ENCODE measurements around the gene FAF1. TPM values are rescaled to one million over a fixed set of nuclear protein-coding genes. Genes with fewer than 3 reads are reported as not detected.

Gene FAF1
- total RNA-seq, 1 experiment from 2014 or later, result 73.2 TPM

DNA sequence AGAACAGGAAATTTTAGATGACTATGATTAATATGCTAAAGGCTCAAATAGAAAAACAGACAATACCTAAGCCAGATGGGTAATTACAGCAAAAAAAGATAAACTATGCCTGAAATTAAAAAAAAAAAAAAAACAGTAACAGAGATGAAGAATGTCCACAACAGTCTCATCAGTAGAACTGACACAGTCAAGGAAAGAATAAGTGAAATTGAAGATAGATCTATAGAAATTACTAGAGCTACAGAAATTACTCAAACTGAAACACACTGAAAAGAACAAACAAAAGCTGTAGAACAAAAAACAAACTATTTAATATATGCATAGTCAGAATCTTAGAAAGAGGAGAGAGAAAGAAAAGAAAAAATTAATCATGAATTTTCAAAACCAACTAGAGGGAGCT, 112.8 kb downstream of the FAF1 start:
- H3K4me1 ChIP-seq (ENCODE audit: control insufficient read depth in 1 of 2, insufficient read depth in 2 of 2, low read length in 2 of 2), result no peaks in the 10 kb centered on the region
- H3K9ac ChIP-seq (ENCODE audit: low read length), result no peak overlapping the region
- RAD21 ChIA-PET (ENCODE audit: low non-redundant PET in 1 of 2, low total read pairs in 2 of 2, uncharacterized antibody in 2 of 2, unreplicated experiment in 2 of 2), result no interaction called here
- H2AFZ ChIP-seq (ENCODE audit: low read depth, low read length, poor library complexity, severe bottlenecking), result no peak overlapping the region
- TF ChIP-seq YY1 (IDR thresholded peaks at IDR 0.05; ENCODE audit: extremely low read depth, insufficient replicate concordance, low read depth, low read length), result no peak
- TF ChIP-seq ZNF274 (IDR thresholded peaks at IDR 0.05; ENCODE audit: low read depth, low read length), result no peak
- TF ChIP-seq CEBPB (IDR thresholded peaks at IDR 0.05; ENCODE audit: low read depth), result no peak
- TF ChIP-seq SP1 (IDR thresholded peaks at IDR 0.05; ENCODE audit: low read depth), result no peak
- no peak for TF ChIP-seq EZH2 (IDR thresholded peaks at IDR 0.05)
- TF ChIP-seq, protein P1, sequence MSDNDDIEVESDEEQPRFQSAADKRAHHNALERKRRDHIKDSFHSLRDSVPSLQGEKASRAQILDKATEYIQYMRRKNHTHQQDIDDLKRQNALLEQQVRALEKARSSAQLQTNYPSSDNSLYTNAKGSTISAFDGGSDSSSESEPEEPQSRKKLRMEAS (IDR thresholded peaks at IDR 0.05), result no peak
- TF ChIP-seq POLR2AphosphoS5 (IDR thresholded peaks at IDR 0.05; ENCODE audit: low read depth, low read length), result no peak
- no peak for TF ChIP-seq ELF1 (IDR thresholded peaks at IDR 0.05; ENCODE audit: borderline replicate concordance, low read depth)
- no peak for TF ChIP-seq SRF (IDR thresholded peaks at IDR 0.05; ENCODE audit: low read depth)
- TF ChIP-seq, protein P2, sequence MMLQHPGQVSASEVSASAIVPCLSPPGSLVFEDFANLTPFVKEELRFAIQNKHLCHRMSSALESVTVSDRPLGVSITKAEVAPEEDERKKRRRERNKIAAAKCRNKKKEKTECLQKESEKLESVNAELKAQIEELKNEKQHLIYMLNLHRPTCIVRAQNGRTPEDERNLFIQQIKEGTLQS (IDR thresholded peaks at IDR 0.05), result no peak
- no peaks in the 10 kb centered on the region for H3K9me3 ChIP-seq (ENCODE audit: control insufficient read depth in 1 of 2, insufficient read depth in 1 of 2, low read depth in 1 of 2, low read length in 2 of 2)
- no peak overlapping the region for H3K27ac ChIP-seq (ENCODE audit: low read depth, low read length)
- H3K36me3 ChIP-seq (ENCODE audit: control insufficient read depth in 1 of 2, insufficient read depth in 2 of 2, low read length in 2 of 2), result no peaks in the 10 kb centered on the region
- no peak overlapping the region for H3K4me3 ChIP-seq (replicated peaks in 1 of 2; ENCODE audit: low read depth in 1 of 2, low read length in 2 of 2)
- H3K9me2 ChIP-seq (ENCODE audit: insufficient read depth), result no peaks in the 10 kb centered on the region
- no peaks in the 10 kb centered on the region for H3K27me3 ChIP-seq (ENCODE audit: insufficient read depth, low read length)
- H3K4me2 ChIP-seq (ENCODE audit: low read length), result no peak overlapping the region
- peaks cover 4% of the 10 kb centered on the region; the same call in 1 of the 2 replicates for H4K20me1 ChIP-seq (ENCODE audit: insufficient read depth)
- DNase-seq (ENCODE audit: low read depth, low spot score) (no peak), ATAC-seq (no peak)
- no TSS peak for BruUV-seq (replicated peaks)
- intact Hi-C loops (cut with micrococcal nuclease), result no loop called here
- H3K79me2 ChIP-seq (ENCODE audit: insufficient read depth, low read length), result peaks cover 68% of the 10 kb centered on the region
- CTCF ChIA-PET, result no interaction called here
- POLR2A ChIA-PET, result no interaction called here

- ATAC-seq, result no peak
- intact Hi-C loops (cut with micrococcal nuclease), result no loop called here
- POLR2A ChIA-PET, result no interaction called here
- TF ChIP-seq JUND (IDR thresholded peaks at IDR 0.05) (no peak), FOSL1 (IDR thresholded peaks at IDR 0.05; ENCODE audit: low read depth) (no peak), SP1 (IDR thresholded peaks at IDR 0.05; ENCODE audit: low read depth) (no peak), CBX3 (IDR thresholded peaks at IDR 0.05; ENCODE audit: low read depth) (no peak), TCF7L2 (IDR thresholded peaks at IDR 0.05; ENCODE audit: borderline replicate concordance, extremely low read depth, insufficient read depth, insufficient read length) (no peak), EZH2phosphoT487 (IDR thresholded peaks at IDR 0.05; ENCODE audit: borderline replicate concordance) (no peak), ELF1 (IDR thresholded peaks at IDR 0.05; ENCODE audit: borderline replicate concordance, low read depth) (no peak), CTCF (IDR thresholded peaks at IDR 0.05 in 2 of 3, conservative IDR thresholded peaks at IDR 0.05 in 1 of 3; ENCODE audit: borderline replicate concordance in 1 of 3, insufficient read depth in 1 of 3, low read depth in 2 of 3, low read length in 2 of 3) (no peak), SRF (IDR thresholded peaks at IDR 0.05; ENCODE audit: low read depth) (no peak)
Measured at GRCh38 chr1:50846224-50846839, 113.7 kb downstream of the FAF1 start.

More at GRCh38 chr1:50846224-50846839, 113.7 kb downstream of the FAF1 start:
- Histone ChIP-seq H3K79me2 (ENCODE audit: insufficient read depth, low read length) (peaks cover 71% of the 10 kb centered on the region), H4K20me1 (ENCODE audit: insufficient read depth) (peaks cover 4% of the 10 kb centered on the region), H3K9ac (ENCODE audit: low read length) (no peak overlapping the region), H3K4me1 (ENCODE audit: control insufficient read depth in 1 of 2, insufficient read depth in 2 of 2, low read length in 2 of 2) (no peaks in the 10 kb centered on the region), H2AFZ (ENCODE audit: low read depth, low read length, poor library complexity, severe bottlenecking) (no peak overlapping the region), H3K4me3 (replicated peaks in 1 of 2; ENCODE audit: low read depth in 1 of 2, low read length in 2 of 2) (no peak overlapping the region), H3K27me3 (ENCODE audit: insufficient read depth, low read length) (no peaks in the 10 kb centered on the region), H3K4me2 (ENCODE audit: low read length) (no peak overlapping the region), H3K36me3 (ENCODE audit: control insufficient read depth in 1 of 2, insufficient read depth in 2 of 2, low read length in 2 of 2) (no peaks in the 10 kb centered on the region), H3K9me3 (ENCODE audit: control insufficient read depth in 1 of 2, insufficient read depth in 1 of 2, low read depth in 1 of 2, low read length in 2 of 2) (no peaks in the 10 kb centered on the region), H3K27ac (ENCODE audit: low read depth, low read length) (no peak overlapping the region), H3K9me2 (ENCODE audit: insufficient read depth) (no peaks in the 10 kb centered on the region)
- no peak for DNase-seq (ENCODE audit: low read depth, low spot score)
- RAD21 ChIA-PET (ENCODE audit: low non-redundant PET in 1 of 2, low total read pairs in 2 of 2, uncharacterized antibody in 2 of 2, unreplicated experiment in 2 of 2), result no interaction called here
- CTCF ChIA-PET, result no interaction called here
- no TSS peak for BruUV-seq (replicated peaks)
